Tibial nerve (tissue), 4 donors: ENCODE measurements around the gene CGNL1.

ENCODE experiments used
- EP300 ChIP-seq, 2 donors: sonication (generic); formaldehyde crosslinking; IDR thresholded peaks; one replicate each; pipeline ENCODE4 v1.6.1; 2017; ENCODE audit warnings: antibody characterized with exemption in 2 of 2, mild to moderate bottlenecking in 1 of 2
- POLR2A ChIP-seq, 2 donors: fragments of 450-650 bp; IDR thresholded peaks; one replicate each; pipeline ENCODE4 v1.6.1; 2017; ENCODE audit warnings: antibody characterized with exemption in 2 of 2, mild to moderate bottlenecking in 2 of 2, moderate library complexity in 2 of 2
- TF ChIP-seq, protein P1 (sequence below), 5 experiments: fragments of 200-600 bp in 3 of 5; fragments of 450-650 bp in 2 of 5; sonication (generic) in 3 of 5; IDR thresholded peaks; one replicate each; pipeline ENCODE4 v1.5.1; 2016 to 2019; ENCODE audit warnings: antibody characterized with exemption in 5 of 5, mild to moderate bottlenecking in 3 of 5, moderate library complexity in 2 of 5

GRCh38 chr15:57330619-57331340 is 45.5 kb upstream of the CGNL1 start:
- TF ChIP-seq, protein P1, sequence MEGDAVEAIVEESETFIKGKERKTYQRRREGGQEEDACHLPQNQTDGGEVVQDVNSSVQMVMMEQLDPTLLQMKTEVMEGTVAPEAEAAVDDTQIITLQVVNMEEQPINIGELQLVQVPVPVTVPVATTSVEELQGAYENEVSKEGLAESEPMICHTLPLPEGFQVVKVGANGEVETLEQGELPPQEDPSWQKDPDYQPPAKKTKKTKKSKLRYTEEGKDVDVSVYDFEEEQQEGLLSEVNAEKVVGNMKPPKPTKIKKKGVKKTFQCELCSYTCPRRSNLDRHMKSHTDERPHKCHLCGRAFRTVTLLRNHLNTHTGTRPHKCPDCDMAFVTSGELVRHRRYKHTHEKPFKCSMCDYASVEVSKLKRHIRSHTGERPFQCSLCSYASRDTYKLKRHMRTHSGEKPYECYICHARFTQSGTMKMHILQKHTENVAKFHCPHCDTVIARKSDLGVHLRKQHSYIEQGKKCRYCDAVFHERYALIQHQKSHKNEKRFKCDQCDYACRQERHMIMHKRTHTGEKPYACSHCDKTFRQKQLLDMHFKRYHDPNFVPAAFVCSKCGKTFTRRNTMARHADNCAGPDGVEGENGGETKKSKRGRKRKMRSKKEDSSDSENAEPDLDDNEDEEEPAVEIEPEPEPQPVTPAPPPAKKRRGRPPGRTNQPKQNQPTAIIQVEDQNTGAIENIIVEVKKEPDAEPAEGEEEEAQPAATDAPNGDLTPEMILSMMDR (IDR thresholded peaks at IDR 0.05) = no peak
- no peak for TF ChIP-seq POLR2A (IDR thresholded peaks at IDR 0.05)
- TF ChIP-seq EP300 (IDR thresholded peaks at IDR 0.05) = no peak
